Gastrocnemius medialis (tissue), 4 donors: ENCODE measurements around the gene PPP1R17. TPM values are rescaled to one million over a fixed set of nuclear protein-coding genes. Genes with fewer than 3 reads are reported as not detected.

Source experiments
- ATAC-seq, 2 donors: fragments of 150-250 bp; one replicate each; pipeline ENCODE4 v1.9.1; 2016
- DNase-seq, 2 donors: peaks; one replicate each; pipeline ENCODE4 v3.0.0-alpha.2; 2019
- H3K27ac ChIP-seq, 4 donors: fragments of 200-600 bp; sonication (generic); 1 replicate in 1 of 4; 2 replicates in 3 of 4; pipeline ENCODE4 v1.5.1; 2016 to 2018; ENCODE audit warnings: mild to moderate bottlenecking in 2 of 4, moderate library complexity in 1 of 4
- H3K27me3 ChIP-seq, 3 donors: fragments of 200-600 bp; sonication (generic) in 2 of 3; 1 replicate in 1 of 3; 2 replicates in 2 of 3; pipeline versions ENCODE4 v1.5.1 to v1.6.0; 2016 to 2019; ENCODE audit warnings: mild to moderate bottlenecking in 1 of 3, moderate library complexity in 1 of 3
- H3K36me3 ChIP-seq, 2 donors: fragments of 200-600 bp; sonication (generic) in 1 of 2; one replicate each; pipeline ENCODE4 v1.5.1; 2017 to 2018
- H3K4me1 ChIP-seq, 2 donors: fragments of 200-600 bp; sonication (generic) in 1 of 2; one replicate each; pipeline ENCODE4 v1.5.1; 2016 to 2017; ENCODE audit warnings: mild to moderate bottlenecking in 2 of 2
- H3K4me3 ChIP-seq, 4 donors: fragments of 200-600 bp; sonication (generic) in 3 of 4; 1 replicate in 1 of 4; 2 replicates in 3 of 4; pipeline ENCODE4 v1.5.1; 2016 to 2019; ENCODE audit warnings: mild to moderate bottlenecking in 2 of 4
- H3K9me3 ChIP-seq, 3 donors: fragments of 200-600 bp; sonication (generic) in 2 of 3; 1 replicate in 1 of 3; 2 replicates in 2 of 3; pipeline ENCODE4 v1.5.1; 2016 to 2019
- POLR2A ChIP-seq, 2 donors: fragments of 450-650 bp; IDR thresholded peaks; one replicate each; pipeline ENCODE4 v1.6.1; 2017; ENCODE audit warnings: antibody characterized with exemption in 2 of 2, mild to moderate bottlenecking in 2 of 2, moderate library complexity in 2 of 2
- in situ Hi-C, 4 donors: fragments of 200-750 bp; cut with MboI; loops; one replicate each; pipeline versions ENCODE4 v1.15.0 to v1.8.0; 2017; ENCODE audit warnings: low sequenced_read_pairs in 4 of 4
- intact Hi-C: fragments of 100-400 bp; cut with DNase I; formaldehyde crosslinking; loops from one replicate; pipeline ENCODE4 v1.15.1; 2023; ENCODE audit warnings: low total_unique reads
- total RNA-seq, 4 donors: library from RNA; depleted of rRNA; stranded (reverse); fragments of >200 nt; gene quantifications; one replicate each; pipeline versions ENCODE4 v1.1.0 to v1.2.3, GENCODE V29; 2016
- TF ChIP-seq, protein P1 (sequence below), 5 experiments: fragments of 450-650 bp in 3 of 5; fragments of 200-600 bp in 2 of 5; sonication (generic) in 2 of 5; IDR thresholded peaks in 4 of 5; conservative IDR thresholded peaks in 1 of 5; 1 replicate in 4 of 5; 2 replicates in 1 of 5; pipeline ENCODE4 v1.5.1; 2016 to 2019; ENCODE audit warnings: antibody characterized with exemption in 5 of 5, mild to moderate bottlenecking in 3 of 5, moderate library complexity in 3 of 5

PPP1R17 gene
- not detected for total RNA-seq

DNA sequence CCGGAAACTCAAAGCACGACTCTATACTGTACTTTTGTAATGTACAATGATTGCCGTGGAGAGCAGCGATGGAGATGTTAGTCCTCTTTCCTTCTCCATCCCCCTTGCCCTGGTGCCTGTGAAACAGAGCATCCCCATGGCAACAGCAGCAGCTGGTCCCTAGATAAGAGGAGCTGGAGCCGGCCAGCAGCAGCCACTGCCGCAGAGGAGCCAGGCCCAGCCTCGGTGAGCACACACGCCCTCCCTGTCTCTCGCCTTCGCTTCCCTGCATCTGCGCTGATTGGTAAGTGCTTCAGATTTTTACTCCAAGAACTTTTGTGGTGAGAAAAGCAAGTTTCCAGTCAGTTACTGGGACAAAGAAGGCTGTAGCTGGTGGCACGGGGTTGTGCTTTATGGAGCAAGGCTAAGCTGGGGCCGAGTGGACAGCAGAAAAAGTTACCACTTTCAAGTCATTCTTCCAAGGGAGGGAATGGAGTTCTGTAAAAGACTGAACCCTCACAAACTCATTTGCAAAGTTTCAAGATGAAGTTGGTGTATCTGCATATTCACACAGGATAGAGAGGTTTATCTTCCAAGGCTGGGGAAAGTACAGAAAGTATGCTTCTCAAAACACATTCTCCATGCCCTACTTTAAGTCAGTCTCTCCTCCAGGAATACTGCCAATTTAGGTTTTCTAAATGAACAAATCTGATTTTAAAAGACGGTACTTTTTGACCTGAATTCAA is at the start of gene PPP1R17:
TSS of gene PPP1R17 (plus strand) at position 192 of the 725 bp plus-strand sequence. CDS start 5,227 bp downstream, outside the sequence.
- ATAC-seq (no peak), DNase-seq (no peak)
- Histone ChIP-seq H3K27ac (no peak within 1 kb of the TSS), H3K4me1 (no peaks in the 10 kb centered on the region), H3K9me3 (no peaks in the 10 kb centered on the region), H3K4me3 (no peak within 1 kb of the TSS), H3K27me3 (no peaks in the 10 kb centered on the region), H3K36me3 (no peaks in the 10 kb centered on the region)
- TF ChIP-seq, protein P1, sequence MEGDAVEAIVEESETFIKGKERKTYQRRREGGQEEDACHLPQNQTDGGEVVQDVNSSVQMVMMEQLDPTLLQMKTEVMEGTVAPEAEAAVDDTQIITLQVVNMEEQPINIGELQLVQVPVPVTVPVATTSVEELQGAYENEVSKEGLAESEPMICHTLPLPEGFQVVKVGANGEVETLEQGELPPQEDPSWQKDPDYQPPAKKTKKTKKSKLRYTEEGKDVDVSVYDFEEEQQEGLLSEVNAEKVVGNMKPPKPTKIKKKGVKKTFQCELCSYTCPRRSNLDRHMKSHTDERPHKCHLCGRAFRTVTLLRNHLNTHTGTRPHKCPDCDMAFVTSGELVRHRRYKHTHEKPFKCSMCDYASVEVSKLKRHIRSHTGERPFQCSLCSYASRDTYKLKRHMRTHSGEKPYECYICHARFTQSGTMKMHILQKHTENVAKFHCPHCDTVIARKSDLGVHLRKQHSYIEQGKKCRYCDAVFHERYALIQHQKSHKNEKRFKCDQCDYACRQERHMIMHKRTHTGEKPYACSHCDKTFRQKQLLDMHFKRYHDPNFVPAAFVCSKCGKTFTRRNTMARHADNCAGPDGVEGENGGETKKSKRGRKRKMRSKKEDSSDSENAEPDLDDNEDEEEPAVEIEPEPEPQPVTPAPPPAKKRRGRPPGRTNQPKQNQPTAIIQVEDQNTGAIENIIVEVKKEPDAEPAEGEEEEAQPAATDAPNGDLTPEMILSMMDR (IDR thresholded peaks at IDR 0.05 in 4 of 5, conservative IDR thresholded peaks at IDR 0.05 in 1 of 5) = no peak
- TF ChIP-seq POLR2A (IDR thresholded peaks at IDR 0.05) = no peak
- in situ Hi-C loops (no loop called here), intact Hi-C loops (no loop called here)

DNA sequence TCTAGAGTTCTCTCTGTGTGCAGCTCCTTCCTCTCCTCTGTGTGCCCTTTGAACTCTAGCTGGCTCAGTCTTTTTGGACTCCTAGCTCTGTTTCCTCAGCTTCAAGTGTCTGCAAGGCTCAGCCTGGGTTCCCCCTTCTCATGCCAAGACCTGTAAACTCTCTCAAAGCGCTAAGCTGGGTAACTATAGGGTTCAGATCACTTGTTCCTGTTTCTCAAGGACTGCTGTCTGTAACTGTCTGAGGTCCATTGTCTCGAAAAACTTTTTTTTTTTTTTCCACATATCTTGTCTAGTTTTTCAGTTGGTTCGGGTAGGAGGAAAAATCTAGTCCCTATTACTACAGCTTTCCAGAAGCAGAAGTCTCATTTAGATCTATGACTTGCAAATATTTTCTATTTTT is 46.6 kb upstream of the PPP1R17 start:
- ATAC-seq (no peak), DNase-seq (no peak)
- Histone ChIP-seq H3K4me3 (no peak overlapping the region), H3K36me3 (no peaks in the 10 kb centered on the region), H3K27ac (no peak overlapping the region), H3K4me1 (no peaks in the 10 kb centered on the region), H3K9me3 (no peaks in the 10 kb centered on the region), H3K27me3 (no peaks in the 10 kb centered on the region)
- in situ Hi-C loops (no loop called here), intact Hi-C loops (no loop called here)
- TF ChIP-seq POLR2A (IDR thresholded peaks at IDR 0.05) = no peak
- TF ChIP-seq, protein P1 (IDR thresholded peaks at IDR 0.05 in 4 of 5, conservative IDR thresholded peaks at IDR 0.05 in 1 of 5) = no peak

GRCh38 chr7:31642681-31643115 is 44.3 kb upstream of the PPP1R17 start:
- Histone ChIP-seq H3K27me3 (no peaks in the 10 kb centered on the region), H3K27ac (no peak overlapping the region), H3K36me3 (no peaks in the 10 kb centered on the region), H3K4me1 (no peaks in the 10 kb centered on the region), H3K9me3 (no peaks in the 10 kb centered on the region), H3K4me3 (no peak overlapping the region)
- intact Hi-C loops (no loop called here), in situ Hi-C loops (no loop called here)
- DNase-seq (no peak), ATAC-seq (no peak)
- TF ChIP-seq, protein P1 (IDR thresholded peaks at IDR 0.05 in 4 of 5, conservative IDR thresholded peaks at IDR 0.05 in 1 of 5) = no peak

GRCh38 chr7:31646942-31647341 is 40.1 kb upstream of the PPP1R17 start:
- H3K4me3 ChIP-seq = no peak overlapping the region
- in situ Hi-C loops (no loop called here), intact Hi-C loops (no loop called here)
- H3K27me3 ChIP-seq = no peaks in the 10 kb centered on the region
- no peaks in the 10 kb centered on the region for H3K9me3 ChIP-seq
- TF ChIP-seq, protein P1 (IDR thresholded peaks at IDR 0.05 in 4 of 5, conservative IDR thresholded peaks at IDR 0.05 in 1 of 5) = no peak
- TF ChIP-seq POLR2A (IDR thresholded peaks at IDR 0.05) = no peak
- no peak for DNase-seq
- H3K36me3 ChIP-seq = no peaks in the 10 kb centered on the region
- no peak for ATAC-seq
- H3K4me1 ChIP-seq = no peaks in the 10 kb centered on the region
- H3K27ac ChIP-seq = no peak overlapping the region

DNA sequence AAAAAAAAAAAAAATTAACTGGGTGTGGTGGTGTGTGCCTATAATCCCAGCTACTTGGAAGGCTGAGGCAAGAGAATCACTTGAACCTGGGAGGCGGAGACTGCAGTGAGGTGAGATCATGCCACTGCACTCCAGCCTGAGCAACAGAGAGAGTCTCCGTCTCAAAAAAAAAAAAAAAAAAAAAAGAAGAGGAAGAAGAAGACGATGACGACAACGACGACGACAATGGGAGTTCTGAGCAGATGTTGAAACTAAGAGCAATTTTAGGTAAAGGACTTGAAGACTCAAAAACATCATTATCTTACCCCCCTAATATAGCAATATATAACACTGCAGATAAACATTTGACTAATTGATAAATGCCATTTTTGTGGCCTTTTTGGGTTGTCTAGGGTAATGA is 39.5 kb upstream of the PPP1R17 start:
- Histone ChIP-seq H3K27me3 (no peaks in the 10 kb centered on the region), H3K9me3 (no peaks in the 10 kb centered on the region), H3K4me3 (no peak overlapping the region), H3K27ac (no peak overlapping the region), H3K4me1 (no peaks in the 10 kb centered on the region), H3K36me3 (no peaks in the 10 kb centered on the region)
- DNase-seq (no peak), ATAC-seq (no peak)
- no peak for TF ChIP-seq POLR2A (IDR thresholded peaks at IDR 0.05)
- TF ChIP-seq, protein P1 (IDR thresholded peaks at IDR 0.05 in 4 of 5, conservative IDR thresholded peaks at IDR 0.05 in 1 of 5) = no peak
- in situ Hi-C loops (no loop called here), intact Hi-C loops (no loop called here)
